ENCODE results near the gene CTDSPL2. TPM values are rescaled to one million over a fixed set of nuclear protein-coding genes. Genes with fewer than 3 reads are reported as not detected.

Gene CTDSPL2
- total RNA-seq, 1 donor from 2014 or later: 74.7 TPM

GRCh38 chr15:44501768-44502366 is 74.4 kb downstream of the CTDSPL2 start:
- Mint-ChIP-seq H3K27ac (no peak overlapping the region), H3K27me3 (ENCODE audit: low read depth) (no peaks in the 10 kb centered on the region), H3K4me1 (no peaks in the 10 kb centered on the region), H3K4me3 (no peak overlapping the region), H3K36me3 (peaks cover 18% of the 10 kb centered on the region), H3K9me3 (no peaks in the 10 kb centered on the region)
- peak; percentile 55 for TF ChIP-seq CTCF (IDR thresholded peaks at IDR 0.05; ENCODE audit: unreplicated experiment)
- DNase-seq (ENCODE audit: low spot score in 2 of 2, unreplicated experiment in 2 of 2): no peak

GRCh38 chr15:44516436-44516835 is 89.0 kb downstream of the CTDSPL2 start:
- Mint-ChIP-seq H3K4me3 (no peak overlapping the region), H3K4me1 (no peaks in the 10 kb centered on the region), H3K27ac (no peak overlapping the region), H3K27me3 (ENCODE audit: low read depth) (no peaks in the 10 kb centered on the region), H3K9me3 (no peaks in the 10 kb centered on the region), H3K36me3 (peaks cover 20% of the 10 kb centered on the region)
- TF ChIP-seq CTCF (IDR thresholded peaks at IDR 0.05; ENCODE audit: unreplicated experiment): no peak
- no peak for DNase-seq (ENCODE audit: low spot score in 2 of 2, unreplicated experiment in 2 of 2)

- TF ChIP-seq CTCF (IDR thresholded peaks at IDR 0.05; ENCODE audit: unreplicated experiment): no peak
Observed at GRCh38 chr15:44519537-44519936, 92.1 kb downstream of the CTDSPL2 start.

GRCh38 chr15:44525018-44525417 is 97.6 kb downstream of the CTDSPL2 start:
- no peak overlapping the region for H3K4me3 Mint-ChIP-seq
- TF ChIP-seq CTCF (IDR thresholded peaks at IDR 0.05; ENCODE audit: unreplicated experiment): no peak
- H3K27ac Mint-ChIP-seq: no peak overlapping the region
- no peaks in the 10 kb centered on the region for H3K27me3 Mint-ChIP-seq (ENCODE audit: low read depth)
- H3K36me3 Mint-ChIP-seq: peaks cover 16% of the 10 kb centered on the region
- no peaks in the 10 kb centered on the region for H3K4me1 Mint-ChIP-seq
- no peaks in the 10 kb centered on the region for H3K9me3 Mint-ChIP-seq
- DNase-seq (ENCODE audit: low spot score in 2 of 2, unreplicated experiment in 2 of 2): no peak

More at GRCh38 chr15:44519537-44519936, 92.1 kb downstream of the CTDSPL2 start:
- Mint-ChIP-seq H3K4me1 (no peaks in the 10 kb centered on the region), H3K27ac (no peak overlapping the region), H3K36me3 (peaks cover 29% of the 10 kb centered on the region), H3K9me3 (no peaks in the 10 kb centered on the region), H3K27me3 (ENCODE audit: low read depth) (no peaks in the 10 kb centered on the region), H3K4me3 (no peak overlapping the region)
- DNase-seq (ENCODE audit: low spot score in 2 of 2, unreplicated experiment in 2 of 2): no peak

- Mint-ChIP-seq H3K36me3 (peaks cover 12% of the 10 kb centered on the region), H3K27me3 (ENCODE audit: low read depth) (no peaks in the 10 kb centered on the region), H3K9me3 (no peaks in the 10 kb centered on the region), H3K4me3 (no peak overlapping the region), H3K27ac (no peak overlapping the region), H3K4me1 (no peaks in the 10 kb centered on the region)
- no peak for TF ChIP-seq CTCF (IDR thresholded peaks at IDR 0.05; ENCODE audit: unreplicated experiment)
- DNase-seq (ENCODE audit: low spot score in 2 of 2, unreplicated experiment in 2 of 2): no peak
Observed at GRCh38 chr15:44527241-44527640, 99.8 kb downstream of the CTDSPL2 start.

Measured in mesothelial cell of epicardium (in vitro differentiated cells).